AG04450 (cell line): Measurements from ENCODE around the gene UNG. TPM values are rescaled to one million over a fixed set of nuclear protein-coding genes. Genes with fewer than 3 reads are reported as not detected.
"Not testable (repeated sequence)": the region's sequence is repeated elsewhere in the genome, so short reads cannot be mapped to it uniquely, and the experiment has no call there.

ENCODE experiments used
- CTCF ChIA-PET: fragments of 300-600, 350-600 bp; formaldehyde crosslinking; extraction: SDS; loops from one replicate; lab custom pipeline; 2022; ENCODE audit warnings: antibody characterized with exemption, inconsistent platforms; lab: Charles Lee
- POLR2A ChIA-PET: fragments of 350-600 bp; formaldehyde crosslinking; extraction: SDS; loops from one replicate; lab custom pipeline; 2021; ENCODE audit warnings: antibody characterized with exemption, inconsistent platforms; lab: Yijun Ruan, JAX
- DNase-seq: peaks from one replicate; pipeline ENCODE4 v3.0.0-alpha.2; 2011; ENCODE audit warnings: low read depth, low spot score
- H3K27ac ChIP-seq: one replicate; pipeline ENCODE4 v1.5.1; 2012; ENCODE audit warnings: low read depth, low read length, control low read depth
- H3K27me3 ChIP-seq: one replicate; pipeline ENCODE4 v1.6.0; 2012; ENCODE audit warnings: low read length; ENCODE audit not compliant: control insufficient read depth, insufficient read depth
- H3K4me3 ChIP-seq: 2 replicates; pipeline ENCODE4 v1.5.1; 2011; ENCODE audit warnings: mild to moderate bottlenecking, low read depth, low read length, control low read depth
- H3K9me3 ChIP-seq: 2 replicates; pipeline ENCODE4 v1.5.1; 2012; ENCODE audit warnings: low read length; ENCODE audit not compliant: control insufficient read depth, insufficient read depth
- CTCF ChIP-seq: IDR thresholded peaks from 2 replicates; pipeline ENCODE4 v1.5.1; 2011; ENCODE audit warnings: low read depth, low read length, control low read depth, inconsistent platforms
- polyA plus RNA-seq: library from polyadenylated mRNA; depleted of rRNA; stranded (reverse); fragments of >200 nt; gene quantifications from 2 replicates; pipeline ENCODE4 v1.2.3, GENCODE V29; 2011

UNG gene
- polyA plus RNA-seq, 1 experiment = 14.7 TPM

- TF ChIP-seq CTCF = no peak
- Histone ChIP-seq H3K4me3 (no peak overlapping the region), H3K27me3 (peaks cover 5% of the 10 kb centered on the region), H3K27ac (no peak overlapping the region), H3K9me3 (peaks cover 4% of the 10 kb centered on the region; the same call in 1 of the 2 replicates)
- ChIA-PET CTCF (interaction anchor here (0.7 to 1.0 kb wide), 2 partner anchors 25 to 250 kb away, joined by 3 to 4 read pairs; no protein-coding TSS in a partner anchor), POLR2A (no interaction called here)
- no peak for DNase-seq
Observed at GRCh38 chr12:109137055-109137454, 39.7 kb downstream of the UNG start.

GRCh38 chr12:109139360-109139759 lies 42.0 kb downstream of the UNG start:
- ChIA-PET POLR2A (no interaction called here), CTCF (interaction anchor here (1.6 kb wide), 1 partner anchor 27 kb away, joined by 4 read pairs; no protein-coding TSS in a partner anchor)
- no peak overlapping the region for H3K27ac ChIP-seq
- no peak overlapping the region for H3K4me3 ChIP-seq
- no peak for DNase-seq
- peaks cover 5% of the 10 kb centered on the region for H3K27me3 ChIP-seq
- peaks cover 4% of the 10 kb centered on the region; the same call in 1 of the 2 replicates for H3K9me3 ChIP-seq
- TF ChIP-seq CTCF = no peak

DNA sequence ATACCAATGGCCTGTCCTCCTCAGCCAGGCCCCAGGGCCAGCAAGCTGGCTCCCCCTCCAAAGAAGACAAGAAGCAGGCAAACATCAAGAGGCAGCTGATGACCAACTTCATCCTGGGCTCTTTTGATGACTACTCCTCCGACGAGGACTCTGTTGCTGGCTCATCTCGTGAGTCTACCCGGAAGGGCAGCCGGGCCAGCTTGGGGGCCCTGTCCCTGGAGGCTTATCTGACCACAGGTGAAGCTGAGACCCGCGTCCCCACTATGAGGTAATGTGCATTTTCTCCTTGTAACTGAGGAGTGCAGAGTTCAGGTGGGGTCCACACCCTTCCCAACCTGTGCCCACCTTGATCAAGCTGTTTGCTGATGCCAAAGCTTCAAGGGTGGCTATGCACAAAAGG lies 42.4 kb downstream of the UNG start:
- H3K4me3 ChIP-seq = no peak overlapping the region
- no peak overlapping the region for H3K27ac ChIP-seq
- CTCF ChIA-PET = no interaction called here
- peaks cover 4% of the 10 kb centered on the region; the same call in 1 of the 2 replicates for H3K9me3 ChIP-seq
- no peak for TF ChIP-seq CTCF
- POLR2A ChIA-PET = no interaction called here
- no peak for DNase-seq
- H3K27me3 ChIP-seq = peaks cover 5% of the 10 kb centered on the region

DNA sequence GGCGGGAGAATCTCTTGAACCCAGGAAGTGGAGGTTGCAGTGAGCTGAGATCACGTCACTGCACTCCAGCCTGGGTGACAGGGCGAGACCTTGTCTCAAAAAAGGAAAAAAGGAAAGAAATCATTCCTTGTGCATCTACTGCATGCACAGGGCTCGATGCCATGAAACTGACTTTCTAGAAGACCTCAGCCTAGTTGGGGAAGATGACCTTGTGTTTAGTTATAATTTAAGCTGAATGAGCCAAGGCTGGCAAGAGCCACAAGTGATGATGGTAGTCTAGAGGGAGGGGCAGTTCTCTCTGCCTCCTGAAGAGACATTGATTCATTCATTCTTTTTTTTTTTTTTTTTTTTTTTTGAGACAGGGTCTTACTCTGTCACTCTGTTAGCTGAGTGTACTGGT lies 43.2 kb downstream of the UNG start:
- TF ChIP-seq CTCF = no peak
- POLR2A ChIA-PET = interaction anchor here (0.7 kb wide), 1 partner anchor 28 kb away, joined by 12 read pairs; no protein-coding TSS in a partner anchor
- CTCF ChIA-PET = interaction anchor here (1.5 kb wide), 1 partner anchor 29 kb away, joined by 4 read pairs; no protein-coding TSS in a partner anchor
- Histone ChIP-seq H3K27me3 (peaks cover 5% of the 10 kb centered on the region), H3K4me3 (no peak overlapping the region), H3K9me3 (peaks cover 4% of the 10 kb centered on the region; the same call in 1 of the 2 replicates), H3K27ac (no peak overlapping the region)
- no peak for DNase-seq

GRCh38 chr12:109144224-109144623 lies 46.8 kb downstream of the UNG start:
- POLR2A ChIA-PET = no interaction called here
- no peaks in the 10 kb centered on the region for H3K9me3 ChIP-seq
- no peak for TF ChIP-seq CTCF
- H3K27ac ChIP-seq = no peak overlapping the region
- H3K4me3 ChIP-seq = no peak overlapping the region
- DNase-seq = no peak
- peaks cover 8% of the 10 kb centered on the region for H3K27me3 ChIP-seq
- CTCF ChIA-PET = interaction anchor here (2.9 kb wide), 1 partner anchor 10 kb away, joined by 10 read pairs; no protein-coding TSS in a partner anchor

DNA sequence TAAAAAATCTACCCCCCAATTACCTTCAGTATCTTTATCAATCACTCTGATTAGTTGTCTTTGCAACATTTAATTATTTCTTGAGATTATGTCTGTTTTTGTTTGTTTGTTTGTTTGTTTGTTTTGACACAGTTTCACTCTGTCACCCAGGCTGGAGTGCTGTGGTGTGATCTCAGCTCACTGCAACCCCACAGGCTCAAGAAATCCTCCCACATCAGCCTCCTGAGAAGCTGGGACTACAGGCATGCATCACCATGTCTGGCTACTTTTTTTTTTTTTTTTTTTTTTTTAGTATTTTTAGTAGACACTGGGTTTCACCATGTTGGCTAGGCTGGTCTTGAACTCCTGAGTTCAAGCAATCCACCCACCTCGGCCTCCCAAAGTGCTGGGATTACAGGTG lies 49.7 kb downstream of the UNG start:
- CTCF ChIA-PET = interaction anchor here (0.7 to 4.8 kb wide), 3 partner anchors 35 to 110 kb away, joined by 3 to 20 read pairs (median 6); no protein-coding TSS in a partner anchor

More for the DNA sequence above, 49.7 kb downstream of the UNG start:
- peaks cover 19% of the 10 kb centered on the region for H3K27me3 ChIP-seq
- H3K27ac ChIP-seq, DNase-seq, POLR2A ChIA-PET, H3K4me3 ChIP-seq, H3K9me3 ChIP-seq: not testable (repeated sequence)
